Activated naive CD8-positive, alpha-beta T cell treated with anti-CD3 and anti-CD28 coated beads for 36 hours (primary cell): Measurements from ENCODE around the gene USP22. TPM values are rescaled to one million over a fixed set of nuclear protein-coding genes. Genes with fewer than 3 reads are reported as not detected.

Experiments used
- DNase-seq: peaks from one replicate; pipeline ENCODE4 v3.0.0; 2021
- H3K27ac Mint-ChIP-seq: one replicate; pipeline ENCODE4 v1.8.0; 2022; ENCODE audit warnings: mild to moderate bottlenecking, moderate library complexity, mixed read lengths
- H3K27me3 Mint-ChIP-seq: one replicate; pipeline ENCODE4 v1.8.0; 2022; ENCODE audit warnings: mild to moderate bottlenecking, mixed read lengths
- H3K36me3 Mint-ChIP-seq: one replicate; pipeline ENCODE4 v1.8.0; 2021; ENCODE audit warnings: mild to moderate bottlenecking, mixed read lengths
- H3K4me1 Mint-ChIP-seq: one replicate; pipeline ENCODE4 v1.8.0; 2021; ENCODE audit warnings: mixed read lengths
- H3K4me3 Mint-ChIP-seq: one replicate; pipeline ENCODE4 v1.8.0; 2022; ENCODE audit warnings: mild to moderate bottlenecking, moderate library complexity, mixed read lengths
- H3K9me3 Mint-ChIP-seq: one replicate; pipeline ENCODE4 v1.8.0; 2022; ENCODE audit warnings: mixed read lengths
- total RNA-seq, 2 experiments: library from RNA; stranded (reverse); gene quantifications; one replicate each; pipeline ENCODE4 v1.2.3, GENCODE V29; 2021

Gene USP22
- total RNA-seq, 2 experiments from 2014 or later = 178 to 183 TPM

DNA sequence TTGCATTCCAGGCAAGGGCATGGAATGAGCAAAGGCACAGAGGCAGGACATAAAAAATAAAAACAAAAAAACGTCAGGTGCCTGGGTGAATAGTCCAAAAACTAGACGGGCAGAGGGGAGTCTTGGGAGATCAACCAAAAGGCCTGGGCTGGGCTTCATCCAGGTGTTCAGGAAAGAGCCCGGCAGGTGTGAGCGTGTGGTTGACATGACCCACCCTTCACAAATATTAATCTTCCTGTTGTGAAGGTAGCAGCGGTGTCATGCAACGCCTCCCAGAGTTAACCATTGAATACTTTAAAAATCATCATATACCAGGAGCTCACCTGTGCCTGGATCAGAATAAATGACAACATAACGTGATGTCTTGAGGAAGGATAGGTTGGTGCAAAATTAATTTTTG, 90.6 kb downstream of the USP22 start:
- Mint-ChIP-seq H3K9me3 (no peaks in the 10 kb centered on the region), H3K4me1 (no peaks in the 10 kb centered on the region), H3K4me3 (no peak overlapping the region), H3K27ac (no peak overlapping the region), H3K27me3 (peaks cover 31% of the 10 kb centered on the region), H3K36me3 (no peaks in the 10 kb centered on the region)
- no peak for DNase-seq

Other genes with a start within 250 kb of the USP22 start
- gene DHRS7B, start 84.0 kb upstream of the USP22 start, total RNA-seq = 10 to 100 TPM; 19.2 to 20.3 TPM
- gene TMEM11, start 171.2 kb upstream of the USP22 start, total RNA-seq = 10 to 100 TPM; 28.3 to 29.8 TPM
- 1 to 10 TPM in 1 of 2 experiments, under 1 TPM in 1; 0.90 to 1.1 TPM for gene NATD1, start 210.4 kb upstream of the USP22 start, total RNA-seq
- 100 to 1,000 TPM; 136 to 139 TPM for gene MAP2K3, start 241.7 kb upstream of the USP22 start, total RNA-seq